ENCODE data around the gene COG7.

DNA sequence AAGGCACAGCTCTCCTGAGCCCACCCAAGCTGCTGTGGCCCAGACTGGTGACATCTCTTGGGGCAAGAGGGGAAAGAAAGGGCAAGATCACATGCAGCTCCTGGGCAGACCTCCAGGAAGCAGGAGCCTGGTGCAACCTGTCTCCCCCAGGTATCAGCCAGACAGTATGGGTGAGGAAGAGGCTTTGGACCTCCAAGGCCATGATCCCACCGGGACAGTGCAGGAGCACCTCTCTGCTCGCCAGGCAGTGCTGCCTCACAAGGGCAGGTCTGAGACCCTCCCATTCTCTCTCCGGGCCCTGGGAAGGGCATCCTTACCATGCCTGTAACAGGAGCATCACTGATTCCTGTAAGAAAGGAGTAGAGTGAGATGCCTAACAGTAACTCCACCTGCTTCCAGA lies 25.6 kb upstream of the COG7 start:
- TF ChIP-seq, protein P1, sequence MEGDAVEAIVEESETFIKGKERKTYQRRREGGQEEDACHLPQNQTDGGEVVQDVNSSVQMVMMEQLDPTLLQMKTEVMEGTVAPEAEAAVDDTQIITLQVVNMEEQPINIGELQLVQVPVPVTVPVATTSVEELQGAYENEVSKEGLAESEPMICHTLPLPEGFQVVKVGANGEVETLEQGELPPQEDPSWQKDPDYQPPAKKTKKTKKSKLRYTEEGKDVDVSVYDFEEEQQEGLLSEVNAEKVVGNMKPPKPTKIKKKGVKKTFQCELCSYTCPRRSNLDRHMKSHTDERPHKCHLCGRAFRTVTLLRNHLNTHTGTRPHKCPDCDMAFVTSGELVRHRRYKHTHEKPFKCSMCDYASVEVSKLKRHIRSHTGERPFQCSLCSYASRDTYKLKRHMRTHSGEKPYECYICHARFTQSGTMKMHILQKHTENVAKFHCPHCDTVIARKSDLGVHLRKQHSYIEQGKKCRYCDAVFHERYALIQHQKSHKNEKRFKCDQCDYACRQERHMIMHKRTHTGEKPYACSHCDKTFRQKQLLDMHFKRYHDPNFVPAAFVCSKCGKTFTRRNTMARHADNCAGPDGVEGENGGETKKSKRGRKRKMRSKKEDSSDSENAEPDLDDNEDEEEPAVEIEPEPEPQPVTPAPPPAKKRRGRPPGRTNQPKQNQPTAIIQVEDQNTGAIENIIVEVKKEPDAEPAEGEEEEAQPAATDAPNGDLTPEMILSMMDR (IDR thresholded peaks at IDR 0.05): no peak
- no peak for TF ChIP-seq POLR2A (IDR thresholded peaks at IDR 0.05)

Measured in testis (tissue), 2 donors.